ENCODE measurements around the gene CYB561D1. TPM values are rescaled to one million over a fixed set of nuclear protein-coding genes. Genes with fewer than 3 reads are reported as not detected.
"Not testable (repeated sequence)": the region's sequence is repeated elsewhere in the genome, so short reads cannot be mapped to it uniquely, and the experiment has no call there.

Gene CYB561D1, protein sequence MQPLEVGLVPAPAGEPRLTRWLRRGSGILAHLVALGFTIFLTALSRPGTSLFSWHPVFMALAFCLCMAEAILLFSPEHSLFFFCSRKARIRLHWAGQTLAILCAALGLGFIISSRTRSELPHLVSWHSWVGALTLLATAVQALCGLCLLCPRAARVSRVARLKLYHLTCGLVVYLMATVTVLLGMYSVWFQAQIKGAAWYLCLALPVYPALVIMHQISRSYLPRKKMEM
- total RNA-seq (2014; rRNA removed; shearing (Covaris generic); ENCODE audit: low replicate concordance): 6.2 and 7.1 TPM in 2 replicates

GRCh38 chr1:109493805-109494539 lies at the start of gene CYB561D1:
CYB561D1 (plus strand) TSS chr1:109494094; CDS start chr1:109494140, 46 bp downstream.
- H3K4me1 ChIP-seq (ENCODE audit: low read length): peaks cover 35% of the 10 kb centered on the region
- H3K27me3 ChIP-seq (ENCODE audit: low read length): no peaks in the 10 kb centered on the region
- H3K27ac ChIP-seq (ENCODE audit: low read length): peak within 1 kb of the TSS; percentile 12; the same call in 1 of the 2 replicates
- peak within 1 kb of the TSS; percentile 81 for H2AFZ ChIP-seq (ENCODE audit: low read length)
- H3K79me2 ChIP-seq (ENCODE audit: low read length): peaks cover 20% of the 10 kb centered on the region
- peak within 1 kb of the TSS; percentile 76 for H3K4me2 ChIP-seq (ENCODE audit: low read depth, low read length, poor library complexity, severe bottlenecking)
- peaks cover 6% of the 10 kb centered on the region; the same call in 1 of the 2 replicates for H3K36me3 ChIP-seq (ENCODE audit: insufficient read depth, low read length)
- peaks cover 4% of the 10 kb centered on the region; the same call in 1 of the 2 replicates for H4K20me1 ChIP-seq (ENCODE audit: insufficient read depth, low read depth, low read length)
- peak; percentile 96 for DNase-seq
- no peaks in the 10 kb centered on the region for H3K9me3 ChIP-seq (ENCODE audit: low read length)
- H3K9ac ChIP-seq (ENCODE audit: low read length): peak within 1 kb of the TSS; percentile 74
- no peaks in the 10 kb centered on the region for H3K9me2 ChIP-seq (replicated peaks; ENCODE audit: insufficient read depth, low read length)
- peak within 1 kb of the TSS; percentile 85 for H3K4me3 ChIP-seq (ENCODE audit: low read length)

- H3K9ac ChIP-seq (ENCODE audit: low read length): no peak overlapping the region
- H3K79me2 ChIP-seq (ENCODE audit: low read length): no peaks in the 10 kb centered on the region
- no peak for DNase-seq
- peaks cover 3% of the 10 kb centered on the region; the same call in 1 of the 2 replicates for H3K27me3 ChIP-seq (ENCODE audit: low read length)
- H2AFZ ChIP-seq (ENCODE audit: low read length): no peak overlapping the region
- H3K4me2 ChIP-seq (ENCODE audit: low read depth, low read length, poor library complexity, severe bottlenecking): no peak overlapping the region
- H3K36me3 ChIP-seq (ENCODE audit: insufficient read depth, low read length): no peaks in the 10 kb centered on the region
- H3K27ac ChIP-seq (ENCODE audit: low read length): no peak overlapping the region
- no peaks in the 10 kb centered on the region for H3K4me1 ChIP-seq (ENCODE audit: low read length)
- no peaks in the 10 kb centered on the region for H4K20me1 ChIP-seq (ENCODE audit: insufficient read depth, low read depth, low read length)
- no peaks in the 10 kb centered on the region for H3K9me2 ChIP-seq (replicated peaks; ENCODE audit: insufficient read depth, low read length)
- H3K4me3 ChIP-seq (ENCODE audit: low read length): no peak overlapping the region
- H3K9me3 ChIP-seq (ENCODE audit: low read length): no peaks in the 10 kb centered on the region
Measured at GRCh38 chr1:109444346-109444745, 49.5 kb upstream of the CYB561D1 start.

GRCh38 chr1:109445949-109446695 lies 47.8 kb upstream of the CYB561D1 start:
- H3K4me3 ChIP-seq (ENCODE audit: low read length); H2AFZ ChIP-seq (ENCODE audit: low read length); H3K36me3 ChIP-seq (ENCODE audit: insufficient read depth, low read length); DNase-seq; H4K20me1 ChIP-seq (ENCODE audit: insufficient read depth, low read depth, low read length); H3K9me3 ChIP-seq (ENCODE audit: low read length); H3K4me1 ChIP-seq (ENCODE audit: low read length); H3K4me2 ChIP-seq (ENCODE audit: low read depth, low read length, poor library complexity, severe bottlenecking); H3K27me3 ChIP-seq (ENCODE audit: low read length); H3K79me2 ChIP-seq (ENCODE audit: low read length); H3K9ac ChIP-seq (ENCODE audit: low read length); H3K27ac ChIP-seq (ENCODE audit: low read length); H3K9me2 ChIP-seq (replicated peaks; ENCODE audit: insufficient read depth, low read length): not testable (repeated sequence)

GRCh38 chr1:109447524-109447923 lies 46.4 kb upstream of the CYB561D1 start:
- Histone ChIP-seq H2AFZ (ENCODE audit: low read length) (no peak overlapping the region), H3K27ac (ENCODE audit: low read length) (no peak overlapping the region), H3K9ac (ENCODE audit: low read length) (no peak overlapping the region), H3K9me3 (ENCODE audit: low read length) (no peaks in the 10 kb centered on the region), H3K27me3 (ENCODE audit: low read length) (peaks cover 3% of the 10 kb centered on the region; the same call in 1 of the 2 replicates), H3K9me2 (replicated peaks; ENCODE audit: insufficient read depth, low read length) (no peaks in the 10 kb centered on the region), H3K4me2 (ENCODE audit: low read depth, low read length, poor library complexity, severe bottlenecking) (no peak overlapping the region), H3K36me3 (ENCODE audit: insufficient read depth, low read length) (no peaks in the 10 kb centered on the region), H3K79me2 (ENCODE audit: low read length) (no peaks in the 10 kb centered on the region), H3K4me1 (ENCODE audit: low read length) (no peaks in the 10 kb centered on the region), H3K4me3 (ENCODE audit: low read length) (no peak overlapping the region), H4K20me1 (ENCODE audit: insufficient read depth, low read depth, low read length) (no peaks in the 10 kb centered on the region)
- no peak for DNase-seq

- DNase-seq: no peak
- H3K9me2 ChIP-seq (replicated peaks; ENCODE audit: insufficient read depth, low read length): no peaks in the 10 kb centered on the region
- H3K27ac ChIP-seq (ENCODE audit: low read length): no peak overlapping the region
- no peaks in the 10 kb centered on the region for H3K27me3 ChIP-seq (ENCODE audit: low read length)
- H3K4me1 ChIP-seq (ENCODE audit: low read length): no peaks in the 10 kb centered on the region
- H3K79me2 ChIP-seq (ENCODE audit: low read length): no peaks in the 10 kb centered on the region
- H4K20me1 ChIP-seq (ENCODE audit: insufficient read depth, low read depth, low read length): no peaks in the 10 kb centered on the region
- no peaks in the 10 kb centered on the region for H3K36me3 ChIP-seq (ENCODE audit: insufficient read depth, low read length)
- H3K4me2 ChIP-seq (ENCODE audit: low read depth, low read length, poor library complexity, severe bottlenecking): no peak overlapping the region
- H2AFZ ChIP-seq (ENCODE audit: low read length): no peak overlapping the region
- no peak overlapping the region for H3K9ac ChIP-seq (ENCODE audit: low read length)
- H3K9me3 ChIP-seq (ENCODE audit: low read length): 0 out of 2 replicates have a peak, but pooled peaks cover 3% of the 10 kb centered on the region
- no peak overlapping the region for H3K4me3 ChIP-seq (ENCODE audit: low read length)
Measured at GRCh38 chr1:109454497-109455133, 39.3 kb upstream of the CYB561D1 start.

DNA sequence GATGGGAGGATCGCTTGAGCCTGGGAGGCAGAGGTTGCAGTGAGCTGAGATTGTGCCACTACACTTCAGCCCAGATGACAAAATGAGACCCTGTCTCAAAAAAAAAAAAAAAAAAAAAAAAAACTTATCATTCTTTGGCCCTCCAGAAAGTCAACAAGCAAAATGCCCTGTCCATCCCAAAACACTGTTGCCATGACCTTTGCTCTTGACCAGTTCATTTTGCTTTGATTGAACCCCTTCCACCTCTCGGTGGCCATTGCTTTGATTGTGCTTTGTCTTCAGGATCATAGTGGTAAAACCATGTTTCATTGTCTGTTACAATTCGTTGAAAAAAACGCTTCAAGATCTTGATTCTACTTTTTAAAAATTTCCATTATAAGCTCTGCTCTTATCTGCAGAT lies 36.1 kb upstream of the CYB561D1 start:
- H2AFZ ChIP-seq (ENCODE audit: low read length): no peak overlapping the region
- no peak overlapping the region for H3K4me3 ChIP-seq (ENCODE audit: low read length)
- no peak overlapping the region for H3K9ac ChIP-seq (ENCODE audit: low read length)
- H3K27me3 ChIP-seq (ENCODE audit: low read length): no peaks in the 10 kb centered on the region
- H3K9me3 ChIP-seq (ENCODE audit: low read length): 0 out of 2 replicates have a peak, but pooled peaks cover 3% of the 10 kb centered on the region
- H3K4me2 ChIP-seq (ENCODE audit: low read depth, low read length, poor library complexity, severe bottlenecking): no peak overlapping the region
- H4K20me1 ChIP-seq (ENCODE audit: insufficient read depth, low read depth, low read length): no peaks in the 10 kb centered on the region
- no peaks in the 10 kb centered on the region for H3K36me3 ChIP-seq (ENCODE audit: insufficient read depth, low read length)
- DNase-seq: no peak
- no peaks in the 10 kb centered on the region for H3K4me1 ChIP-seq (ENCODE audit: low read length)
- no peak overlapping the region for H3K27ac ChIP-seq (ENCODE audit: low read length)
- no peaks in the 10 kb centered on the region for H3K79me2 ChIP-seq (ENCODE audit: low read length)
- no peaks in the 10 kb centered on the region for H3K9me2 ChIP-seq (replicated peaks; ENCODE audit: insufficient read depth, low read length)

DNA sequence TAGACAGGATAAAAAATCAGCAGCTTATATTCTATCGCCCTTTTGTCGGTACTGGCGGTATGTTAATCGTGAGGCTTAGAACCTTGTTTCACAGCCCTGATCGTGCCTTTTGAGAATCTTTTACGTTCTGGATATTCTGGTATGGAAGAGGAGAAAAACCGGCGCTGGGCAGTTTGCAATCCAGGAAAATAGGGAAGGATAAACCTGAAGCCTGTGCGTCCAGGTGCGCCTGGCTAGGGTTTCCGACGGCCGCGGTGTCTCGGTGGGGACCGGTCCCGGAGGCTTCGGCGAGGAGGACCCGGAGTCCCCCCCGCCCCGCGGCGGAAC lies 27.8 kb upstream of the CYB561D1 start:
- H3K4me1 ChIP-seq (ENCODE audit: low read length): no peaks in the 10 kb centered on the region
- no peaks in the 10 kb centered on the region for H3K36me3 ChIP-seq (ENCODE audit: insufficient read depth, low read length)
- H4K20me1 ChIP-seq (ENCODE audit: insufficient read depth, low read depth, low read length): no peaks in the 10 kb centered on the region
- no peaks in the 10 kb centered on the region for H3K27me3 ChIP-seq (ENCODE audit: low read length)
- no peak overlapping the region for H2AFZ ChIP-seq (ENCODE audit: low read length)
- no peak overlapping the region for H3K27ac ChIP-seq (ENCODE audit: low read length)
- no peaks in the 10 kb centered on the region for H3K9me3 ChIP-seq (ENCODE audit: low read length)
- H3K79me2 ChIP-seq (ENCODE audit: low read length): no peaks in the 10 kb centered on the region
- no peak overlapping the region for H3K4me3 ChIP-seq (ENCODE audit: low read length)
- no peak overlapping the region for H3K9ac ChIP-seq (ENCODE audit: low read length)
- no peak for DNase-seq
- no peak overlapping the region for H3K4me2 ChIP-seq (ENCODE audit: low read depth, low read length, poor library complexity, severe bottlenecking)
- H3K9me2 ChIP-seq (replicated peaks; ENCODE audit: insufficient read depth, low read length): no peaks in the 10 kb centered on the region

Measured in Karpas-422 (cell line).